GM12872 (cell line): ENCODE results near the gene NABP2.

Source experiments
- TF ChIP-seq, protein P1 (sequence below): IDR thresholded peaks from 3 replicates; pipeline ENCODE4 v1.5.1; 2011; ENCODE audit warnings: low read depth, mild to moderate bottlenecking, low read length, moderate library complexity; ENCODE audit not compliant: insufficient read depth

NABP2 gene

DNA sequence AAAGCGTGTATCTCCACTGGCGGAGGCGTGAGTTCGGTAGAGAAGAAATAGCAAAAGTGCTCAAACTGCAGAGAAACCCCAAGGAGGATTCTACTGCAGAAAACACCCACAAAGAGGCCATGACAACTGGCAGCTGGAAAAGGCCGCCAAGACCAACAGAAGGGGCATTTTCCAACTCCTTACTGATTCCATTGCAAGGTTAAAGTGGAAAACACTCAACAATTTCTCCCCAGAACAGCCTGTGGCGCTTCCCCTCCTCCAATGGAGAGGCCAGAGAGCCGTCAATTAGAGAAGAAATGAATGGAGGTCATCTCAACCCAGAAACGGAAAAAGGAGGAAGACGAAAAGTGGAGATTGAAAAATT is 34.7 kb downstream of the NABP2 start:
- TF ChIP-seq, protein P1, sequence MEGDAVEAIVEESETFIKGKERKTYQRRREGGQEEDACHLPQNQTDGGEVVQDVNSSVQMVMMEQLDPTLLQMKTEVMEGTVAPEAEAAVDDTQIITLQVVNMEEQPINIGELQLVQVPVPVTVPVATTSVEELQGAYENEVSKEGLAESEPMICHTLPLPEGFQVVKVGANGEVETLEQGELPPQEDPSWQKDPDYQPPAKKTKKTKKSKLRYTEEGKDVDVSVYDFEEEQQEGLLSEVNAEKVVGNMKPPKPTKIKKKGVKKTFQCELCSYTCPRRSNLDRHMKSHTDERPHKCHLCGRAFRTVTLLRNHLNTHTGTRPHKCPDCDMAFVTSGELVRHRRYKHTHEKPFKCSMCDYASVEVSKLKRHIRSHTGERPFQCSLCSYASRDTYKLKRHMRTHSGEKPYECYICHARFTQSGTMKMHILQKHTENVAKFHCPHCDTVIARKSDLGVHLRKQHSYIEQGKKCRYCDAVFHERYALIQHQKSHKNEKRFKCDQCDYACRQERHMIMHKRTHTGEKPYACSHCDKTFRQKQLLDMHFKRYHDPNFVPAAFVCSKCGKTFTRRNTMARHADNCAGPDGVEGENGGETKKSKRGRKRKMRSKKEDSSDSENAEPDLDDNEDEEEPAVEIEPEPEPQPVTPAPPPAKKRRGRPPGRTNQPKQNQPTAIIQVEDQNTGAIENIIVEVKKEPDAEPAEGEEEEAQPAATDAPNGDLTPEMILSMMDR = no peak

DNA sequence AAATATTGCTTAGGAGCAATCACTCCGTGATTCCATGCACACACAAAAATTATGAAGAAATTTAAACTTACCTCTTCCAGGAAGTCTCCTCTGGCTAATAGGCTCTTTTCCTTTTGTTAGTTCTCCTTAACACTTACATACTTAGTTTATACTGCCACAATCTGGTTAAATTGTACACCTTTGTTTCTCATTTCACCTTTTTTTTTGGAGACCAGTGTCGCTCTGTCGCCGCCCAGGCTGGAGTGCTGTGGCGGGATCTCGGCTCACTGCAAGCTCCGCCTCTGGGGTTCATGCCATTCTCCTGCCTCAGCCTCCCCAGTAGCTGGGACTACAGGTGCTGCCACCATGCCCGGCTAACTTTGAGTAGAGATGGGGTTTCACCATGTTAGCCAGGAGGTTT is 36.2 kb downstream of the NABP2 start:
- TF ChIP-seq, protein P1 = no peak

DNA sequence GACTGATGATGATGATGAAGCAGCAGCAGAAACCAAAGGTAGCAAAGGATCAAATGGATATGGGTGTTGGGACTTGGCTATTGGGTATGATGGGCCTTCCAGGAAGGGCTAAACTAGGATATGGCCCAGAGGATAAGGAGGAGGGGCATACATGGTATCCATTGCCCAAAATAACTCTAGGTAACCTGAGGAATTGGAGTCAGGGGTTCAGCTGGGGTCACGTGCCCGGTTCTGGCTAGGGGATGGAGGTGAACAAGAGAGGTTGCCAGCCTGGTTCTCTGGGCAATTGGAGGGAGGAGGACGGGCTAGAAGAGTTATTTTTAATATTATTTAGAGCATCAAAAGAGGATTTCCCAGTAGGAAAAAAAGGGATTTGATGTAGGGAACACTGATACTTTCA is 36.8 kb downstream of the NABP2 start:
- TF ChIP-seq, protein P1 = no peak

DNA sequence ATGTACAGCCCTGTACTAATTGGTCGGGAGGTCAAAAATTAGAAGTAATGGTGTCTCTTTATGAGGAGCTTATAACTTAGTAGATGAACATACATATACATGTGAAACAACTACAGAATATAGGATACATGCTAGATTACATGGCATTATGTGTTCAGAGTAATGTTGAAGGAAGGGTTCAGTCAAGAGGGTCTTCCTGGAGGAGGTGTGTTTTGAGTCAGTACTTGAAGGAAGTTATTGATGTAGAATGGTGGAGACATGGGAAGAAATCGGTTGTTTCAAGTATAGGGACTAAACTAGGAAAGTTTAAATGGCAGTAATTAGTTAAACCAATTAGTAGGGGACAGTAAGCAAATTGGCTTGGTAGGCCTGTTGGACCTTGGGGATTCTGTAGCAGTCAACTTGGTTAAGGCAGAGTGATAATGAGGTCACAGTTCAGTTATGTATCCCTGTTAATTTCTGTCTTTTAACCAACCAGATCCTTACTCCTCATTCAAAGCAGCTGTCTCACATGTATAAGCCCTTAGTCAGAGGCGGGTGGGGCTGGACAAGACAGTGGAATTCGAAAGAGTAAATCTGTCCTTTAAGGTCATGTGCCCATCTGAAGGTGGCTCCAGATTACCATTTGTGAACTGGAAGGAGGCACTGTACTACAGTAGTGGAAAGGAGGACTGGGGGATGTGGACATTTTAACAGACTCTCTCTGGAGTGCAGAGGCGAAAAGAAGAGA is 37.5 kb downstream of the NABP2 start:
- TF ChIP-seq, protein P1 = no peak

DNA sequence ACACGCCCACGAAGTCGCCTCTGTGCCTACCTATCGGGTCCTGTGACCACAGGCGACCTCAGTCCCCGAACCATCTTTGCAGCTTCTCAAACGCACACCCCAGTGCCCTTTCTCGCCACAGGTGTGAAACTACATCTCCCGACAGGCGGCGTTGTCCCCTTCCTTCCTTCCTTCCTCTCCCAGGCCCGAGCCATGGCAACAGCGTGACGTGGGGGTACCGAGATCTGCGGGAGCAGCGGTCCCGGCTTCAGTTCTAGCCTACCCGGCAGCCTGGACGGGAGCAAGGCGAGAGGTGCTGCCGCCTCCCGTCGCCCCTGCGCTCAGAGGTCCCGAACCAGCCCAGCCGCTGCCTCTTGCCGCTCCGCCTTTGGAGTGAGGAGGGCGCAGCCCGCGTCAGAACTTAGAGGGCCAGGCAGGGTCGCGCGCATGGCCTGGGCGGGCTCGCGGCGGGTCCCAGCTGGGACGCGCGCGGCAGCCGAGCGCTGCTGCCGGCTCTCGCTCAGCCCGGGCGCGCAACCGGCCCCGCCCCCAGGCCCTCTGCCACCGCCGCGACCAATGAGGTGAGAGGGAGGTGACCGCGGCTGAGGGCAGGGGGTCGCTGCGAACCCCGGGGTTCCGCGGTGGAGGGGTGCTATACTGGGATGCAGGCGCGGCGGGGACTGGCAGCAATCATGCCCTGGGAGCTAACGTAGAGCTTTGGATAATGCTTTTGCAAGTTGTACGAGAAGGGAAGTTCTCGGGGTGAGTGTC is 42.7 kb downstream of the NABP2 start, which contains the start of gene COQ10A:
TSS of gene COQ10A (plus strand) at position 250 of the 750 bp plus-strand sequence. CDS start at position 427, 177 bp downstream.
- TF ChIP-seq, protein P1 = peak; percentile 65

DNA sequence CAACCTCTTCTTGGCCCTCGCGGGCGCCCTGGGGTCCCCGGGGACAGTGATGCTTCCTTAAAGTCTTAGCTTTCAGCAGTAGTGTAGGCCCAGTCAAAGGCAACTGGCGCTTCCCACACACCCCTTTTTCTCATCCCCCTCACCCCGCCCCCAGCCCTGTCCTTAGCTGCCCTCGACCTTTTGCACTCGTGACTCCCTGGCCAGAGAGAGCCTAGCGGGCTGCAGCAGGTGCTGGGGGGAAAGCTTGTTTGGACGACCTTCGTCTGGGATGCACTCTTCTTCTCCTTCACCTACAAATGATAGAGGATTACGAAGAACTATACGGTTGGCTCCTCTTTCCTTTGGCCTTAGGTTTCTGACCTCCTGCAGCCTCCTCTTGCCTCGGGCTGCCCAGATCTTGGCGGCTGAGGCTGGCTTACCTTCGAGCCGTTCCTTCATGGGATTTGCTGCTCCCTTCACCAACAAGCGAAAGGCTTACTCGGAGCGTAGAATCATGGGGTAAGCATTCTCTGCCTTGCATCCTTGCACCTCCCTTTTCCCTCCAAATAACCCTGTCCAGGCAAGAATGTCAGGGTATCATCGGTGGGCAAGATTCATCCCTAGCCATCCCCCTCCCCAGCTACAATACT is 43.4 kb downstream of the NABP2 start:
- TF ChIP-seq, protein P1 = no peak

DNA sequence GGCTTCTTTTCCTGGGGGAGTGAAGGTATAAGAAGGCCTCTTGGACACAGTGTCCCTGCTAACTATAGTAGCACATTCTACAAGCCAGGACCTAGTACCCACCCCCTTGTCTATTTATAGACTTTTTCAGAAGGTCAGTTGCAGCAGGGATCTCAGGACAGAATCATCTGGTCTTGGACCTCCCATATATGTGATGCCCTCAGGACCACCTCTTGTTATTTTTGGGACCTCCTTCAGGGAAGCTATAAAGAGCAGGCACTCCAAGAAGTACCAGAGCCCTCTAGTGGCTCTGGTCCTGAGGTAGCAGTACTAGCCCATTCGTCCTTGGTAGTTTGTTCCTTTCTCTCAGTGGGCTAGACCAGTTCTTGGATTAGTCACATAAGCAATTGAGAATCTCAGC is 46.9 kb downstream of the NABP2 start:
- TF ChIP-seq, protein P1 = peak; percentile 62
